K562 (cell line): ENCODE measurements around the gene GRK3. TPM values are rescaled to one million over a fixed set of nuclear protein-coding genes. Genes with fewer than 3 reads are reported as not detected.

Source experiments
- ATAC-seq: fragments of 200-7000 bp; cut with Tn5 transposase; 3 replicates; pipeline ENCODE4 v1.9.1; 2020; ENCODE audit warnings: moderate library complexity
- BruUV-seq: library from RNA; stranded (reverse); fragments of 400-500 nt; replicated peaks from 2 replicates; lab custom pipeline; 2021; lab: Mats Ljungman, UMichigan
- CTCF ChIA-PET: fragments of 300-600 bp; formaldehyde crosslinking; extraction: SDS; loops from one replicate; lab custom pipeline; 2021; ENCODE audit warnings: low intra/inter-chr PET ratio; lab: Yijun Ruan, JAX
- POLR2A ChIA-PET: fragments of 300-600, 350-650 bp; sonication (Branson Sonifier 250); formaldehyde crosslinking; extraction: SDS; loops from one replicate; lab custom pipeline; 2021; ENCODE audit warnings: antibody characterized with exemption, inconsistent platforms; lab: Yijun Ruan, JAX
- DNase-seq, 4 experiments: peaks; one replicate each; pipeline versions ENCODE4 v3.0.0 to v3.0.0-alpha.2; 2011 to 2018; ENCODE audit warnings: low spot score in 3 of 4, mixed read lengths in 3 of 4; ENCODE audit errors: extremely low read depth in 1 of 4
- FAIRE-seq: peaks from 2 replicates; lab custom pipeline; 2011; peaks lifted over from hg19 to GRCh38; lab: Jason Lieb, UNC
- H2AFZ ChIP-seq: 2 replicates; pipeline ENCODE4 v1.6.0; 2011; ENCODE audit warnings: low read depth, low read length, control low read depth, inconsistent platforms
- H3K27ac ChIP-seq: fragments of 200-600 bp; 3 replicates; pipeline ENCODE4 v1.8.0; 2011; ENCODE audit warnings: low read depth, mild to moderate bottlenecking, control low read depth, inconsistent platforms, low read length, moderate library complexity, mixed read lengths; ENCODE audit errors: extremely low read depth
- H3K27me3 ChIP-seq, 2 experiments: fragments of 300-600 bp in 1 of 2; 2 replicates in 1 of 2; 3 replicates in 1 of 2; pipeline versions ENCODE4 v1.6.0 to v1.8.0; 2011; ENCODE audit warnings: inconsistent platforms in 2 of 2, low read length in 2 of 2, mild to moderate bottlenecking in 1 of 2, mixed read lengths in 1 of 2, moderate library complexity in 1 of 2; ENCODE audit not compliant: control insufficient read depth in 2 of 2, insufficient read depth in 2 of 2
- H3K36me3 ChIP-seq: fragments of 300-600 bp; 3 replicates; pipeline ENCODE4 v1.8.0; 2011; ENCODE audit warnings: mild to moderate bottlenecking, low read length, inconsistent platforms; ENCODE audit not compliant: control insufficient read depth, insufficient read depth
- H3K4me1 ChIP-seq, 2 experiments: fragments of 200-600 bp in 1 of 2; replicated peaks in 1 of 2; 2 replicates in 1 of 2; 3 replicates in 1 of 2; pipeline versions ENCODE4 v1.5.1 to v1.8.0; 2011; ENCODE audit warnings: inconsistent platforms in 2 of 2, low read length in 2 of 2, mild to moderate bottlenecking in 1 of 2, mixed read lengths in 1 of 2, moderate library complexity in 1 of 2; ENCODE audit not compliant: control insufficient read depth in 2 of 2, insufficient read depth in 2 of 2
- H3K4me2 ChIP-seq: 2 replicates; pipeline ENCODE4 v1.6.1; 2011; ENCODE audit warnings: low read length, control low read depth, inconsistent platforms, mixed read lengths; ENCODE audit not compliant: insufficient read depth
- H3K4me3 ChIP-seq: fragments of 200-600 bp; sonication (generic), shearing (Covaris generic); 2 replicates; pipeline ENCODE4 v1.5.1; 2016; ENCODE audit warnings: control low read depth, inconsistent platforms
- H3K79me2 ChIP-seq: fragments of 200-600 bp; 3 replicates; pipeline ENCODE4 v1.8.0; 2011; ENCODE audit warnings: low read length, inconsistent platforms; ENCODE audit not compliant: control insufficient read depth, insufficient read depth
- H3K9ac ChIP-seq, 2 experiments: 2 replicates each; pipeline versions ENCODE4 v1.6.0 to v1.6.1; 2011; ENCODE audit warnings: low read depth in 2 of 2, low read length in 2 of 2, control low read depth in 1 of 2, inconsistent platforms in 1 of 2, mild to moderate bottlenecking in 1 of 2, mixed read lengths in 1 of 2; ENCODE audit not compliant: insufficient read depth in 1 of 2
- H3K9me1 ChIP-seq: one replicate; pipeline ENCODE4 v1.6.0; 2011; ENCODE audit warnings: inconsistent platforms, mild to moderate bottlenecking, low read length, moderate library complexity; ENCODE audit not compliant: control insufficient read depth, insufficient read depth
- H3K9me3 ChIP-seq: replicated peaks from 2 replicates; pipeline ENCODE4 v1.5.1; 2011; ENCODE audit warnings: low read depth, low read length, inconsistent platforms; ENCODE audit not compliant: control insufficient read depth, insufficient read depth
- H4K20me1 ChIP-seq: replicated peaks from 2 replicates; pipeline ENCODE4 v1.6.1; 2011; ENCODE audit warnings: low read length, inconsistent platforms, mixed read lengths; ENCODE audit not compliant: control insufficient read depth, insufficient read depth
- DPF2 ChIP-seq: fragments of 450-650 bp; IDR thresholded peaks from 2 replicates; pipeline ENCODE4 v1.6.1; 2016
- E2F3 ChIP-seq: fragments of 250-450 bp; sonication (Bioruptor Pico); IDR thresholded peaks from 2 replicates; pipeline ENCODE4 v1.4.0; 2020; ENCODE audit warnings: mild to moderate bottlenecking
- ELK1 ChIP-seq: sonication (generic); formaldehyde crosslinking; IDR thresholded peaks from 2 replicates; pipeline ENCODE4 v1.8.1; 2022; ENCODE audit warnings: missing genetic modification reagents
- GTF2F1 ChIP-seq: IDR thresholded peaks from 2 replicates; pipeline ENCODE4 v1.6.1; 2011; ENCODE audit warnings: low read depth, low read length, improper control_type of control experiment
- HMG20B ChIP-seq: fragments of 250-450 bp; sonication (Bioruptor Pico); IDR thresholded peaks from 2 replicates; pipeline ENCODE4 v1.5.0; 2021; ENCODE audit warnings: mild to moderate bottlenecking
- MAFG ChIP-seq: fragments of 450-650 bp; conservative IDR thresholded peaks from 2 replicates; pipeline ENCODE4 v1.6.1; 2016; ENCODE audit warnings: missing genetic modification characterization, missing compliant biosample characterization
- NFATC3 ChIP-seq: fragments of 450-650 bp; IDR thresholded peaks from 2 replicates; pipeline ENCODE4 v1.6.1; 2017; ENCODE audit warnings: mild to moderate bottlenecking
- POU5F1 ChIP-seq: fragments of 150-350 bp; IDR thresholded peaks from 2 replicates; pipeline ENCODE4 v1.6.1; 2014; ENCODE audit warnings: borderline replicate concordance, low read length, low read depth, mild to moderate bottlenecking; ENCODE audit not compliant: partially characterized antibody
- PTRF ChIP-seq: fragments of 450-650 bp; IDR thresholded peaks from 2 replicates; pipeline ENCODE4 v1.6.1; 2016; ENCODE audit warnings: mild to moderate bottlenecking, missing genetic modification characterization, missing compliant biosample characterization
- RB1 ChIP-seq: fragments of 450-650 bp; IDR thresholded peaks from 2 replicates; pipeline ENCODE4 v1.6.1; 2017; ENCODE audit warnings: low read depth, mild to moderate bottlenecking
- RBFOX2 ChIP-seq: fragments of 200-400 bp; formaldehyde crosslinking; IDR thresholded peaks from 2 replicates; pipeline ENCODE4 v1.6.1; 2017; ENCODE audit warnings: low read depth, mild to moderate bottlenecking, low read length, moderate library complexity
- SIN3B ChIP-seq: fragments of 450-650 bp; IDR thresholded peaks from 2 replicates; pipeline ENCODE4 v1.6.1; 2017; ENCODE audit warnings: low read depth, mild to moderate bottlenecking, moderate library complexity
- SMARCA5 ChIP-seq: fragments of 450-650 bp; IDR thresholded peaks from 2 replicates; pipeline ENCODE4 v1.6.1; 2016
- TCF7 ChIP-seq: sonication (generic); IDR thresholded peaks from 2 replicates; pipeline ENCODE4 v1.6.1; 2016; ENCODE audit warnings: antibody characterized with exemption, borderline replicate concordance
- TFAM ChIP-seq: fragments of 250-450 bp; sonication (Bioruptor Pico); conservative IDR thresholded peaks from 2 replicates; pipeline ENCODE4 v1.5.0; 2021; ENCODE audit warnings: mild to moderate bottlenecking, moderate library complexity
- TRIM24 ChIP-seq, 2 experiments: fragments of 450-650 bp; IDR thresholded peaks; 2 replicates each; pipeline ENCODE4 v1.6.1; 2016
- ZBTB26 ChIP-seq: fragments of 450-650 bp; formaldehyde crosslinking; IDR thresholded peaks from 2 replicates; pipeline ENCODE4 v1.4.0; 2022; ENCODE audit warnings: missing genetic modification characterization
- ZNF121 ChIP-seq: sonication (generic); formaldehyde crosslinking; conservative IDR thresholded peaks from 2 replicates; pipeline ENCODE4 v1.8.0; 2022; ENCODE audit warnings: missing genetic modification reagents
- ZNF184 ChIP-seq: sonication (generic); formaldehyde crosslinking; IDR thresholded peaks from 2 replicates; pipeline ENCODE4 v1.5.0; 2020; ENCODE audit warnings: missing genetic modification reagents
- ZNF551 ChIP-seq: fragments of 250-450 bp; sonication (Bioruptor Pico); IDR thresholded peaks from 2 replicates; pipeline ENCODE4 v1.5.0; 2021; ENCODE audit warnings: mild to moderate bottlenecking, moderate library complexity
- ZNF707 ChIP-seq: fragments of 250-450 bp; sonication (Bioruptor Pico); conservative IDR thresholded peaks from 2 replicates; pipeline ENCODE4 v1.8.0; 2022; ENCODE audit warnings: inconsistent platforms, mild to moderate bottlenecking, moderate library complexity
- ZNF79 ChIP-seq: fragments of 250-450 bp; sonication (Bioruptor Pico); IDR thresholded peaks from 2 replicates; pipeline ENCODE4 v1.4.0; 2020; ENCODE audit warnings: low read depth, mild to moderate bottlenecking, moderate library complexity
- WGBS: fragments of 100-300 bp; shearing (Covaris generic); methylation state at CpG from one replicate; pipeline ENCODE4 v1.1.6; 2016; ENCODE audit warnings: low coverage, mixed read lengths; ENCODE audit not compliant: insufficient coverage; ENCODE audit errors: missing lambda C conversion rate; 5-methylcytosine and 5-hydroxymethylcytosine counted together
- in situ Hi-C: fragments of 300-500 bp; cut with MboI; formaldehyde crosslinking; loops from 4 replicates; pipeline ENCODE4 v1.15.0; 2018; ENCODE audit warnings: inconsistent platforms, mixed read lengths
- intact Hi-C: fragments of 100-400 bp; cut with micrococcal nuclease; formaldehyde crosslinking; loops from 2 replicates; pipeline ENCODE4 v1.14.2; 2022
- polyA plus RNA-seq, 8 experiments: library from polyadenylated mRNA; depleted of rRNA in 4 of 8; stranded (reverse) in 5 of 8; unstranded in 3 of 8; fragments of >200 nt; fragmentation: Nextera tagmentation in 2 of 8; fragmentation: Illumina TruSeq in 1 of 8; extraction: Ambion mirVana in 2 of 8; extraction: Trizol in 1 of 8; gene quantifications; 2 replicates each; pipeline versions ENCODE4 v1.2.1 to v1.2.3, GENCODE V29; 2011 to 2014; ENCODE audit warnings: inconsistent platforms in 1 of 8, missing spikeins in 1 of 8
- total RNA-seq, 7 experiments: library from RNA; depleted of rRNA in 6 of 7; stranded (reverse); fragments of >200 nt in 6 of 7; fragmentation: Illumina TruSeq in 2 of 7; extraction: Trizol in 2 of 7; gene quantifications; 2 replicates each; pipeline versions ENCODE4 v1.2.1 to v1.2.3, GENCODE V29; 2011 to 2021; ENCODE audit warnings: low replicate concordance in 1 of 7

GRK3 gene
- total and polyA plus RNA-seq, 9 of the 15 experiments (the other 6 are each of a cell fraction or from before 2014, with no cell fraction given) = 1.4 to 7.6 (median 3.6) TPM

GRCh38 chr22:25698978-25699377 lies 134.5 kb downstream of the GRK3 start (continued):
- TF ChIP-seq MAFG = no peak
- TF ChIP-seq ZNF184 (CRISPR knock-in tag) = no peak
- TF ChIP-seq ZNF121 = no peak
- no peak for TF ChIP-seq POU5F1
- no peak for TF ChIP-seq RB1
- TF ChIP-seq E2F3 (CRISPR knock-in tag) = no peak
- TF ChIP-seq SIN3B = no peak
- no peak for TF ChIP-seq PTRF (tag)
- TF ChIP-seq ELK1 (CRISPR knock-in tag) = no peak
- no peak for TF ChIP-seq NFATC3
- TF ChIP-seq SMARCA5 = no peak

- H2AFZ ChIP-seq = no peak overlapping the region
- H3K27ac ChIP-seq = no peak overlapping the region
- no peaks in the 10 kb centered on the region for H3K27me3 ChIP-seq
- H3K79me2 ChIP-seq = no peaks in the 10 kb centered on the region
- no peak overlapping the region for H3K4me2 ChIP-seq
- in situ Hi-C loops (loop anchor here (10.0 kb wide), 1 partner anchor 236 kb away; no protein-coding TSS in a partner anchor), intact Hi-C loops (loop anchor here (10.0 kb wide), 1 partner anchor 466 kb away; no protein-coding TSS in a partner anchor)
- no peak for DNase-seq
- no peaks in the 10 kb centered on the region for H4K20me1 ChIP-seq
- no peaks in the 10 kb centered on the region for H3K4me1 ChIP-seq
- 54% methylated on average over 12 of the region's 13 CpGs for WGBS
- BruUV-seq = no TSS peak
- no peaks in the 10 kb centered on the region for H3K9me1 ChIP-seq
- no peak overlapping the region for H3K9ac ChIP-seq
- ATAC-seq = no peak
- no peak overlapping the region for H3K4me3 ChIP-seq
- FAIRE-seq = no peak
- ChIA-PET CTCF (interaction anchor here (0.7 to 3.7 kb wide), 4 partner anchors 134 to 764 kb away, joined by 3 to 17 read pairs (median 5); no protein-coding TSS in a partner anchor), POLR2A (no interaction called here)
- no peaks in the 10 kb centered on the region for H3K9me3 ChIP-seq
- no peaks in the 10 kb centered on the region for H3K36me3 ChIP-seq
- TF ChIP-seq ZNF551 (CRISPR knock-in tag) (no peak), DPF2 (no peak), GTF2F1 (no peak), RBFOX2 (no peak), TCF7 (no peak), TRIM24 (IDR thresholded peaks at IDR 0.05) (no peak), HMG20B (CRISPR knock-in tag) (no peak), ZNF707 (CRISPR knock-in tag) (no peak), TFAM (no peak), ZNF79 (CRISPR knock-in tag) (no peak), ZBTB26 (no peak)
Measured at GRCh38 chr22:25701056-25701780, 136.7 kb downstream of the GRK3 start.
